BLaER1 (cell line): ENCODE data around the gene PPP1R13B.

Source experiments
- H3K27ac ChIP-seq: shearing (Covaris generic); formaldehyde crosslinking; 2 replicates; pipeline ENCODE4 v1.8.1; 2022
- H3K27me3 ChIP-seq: shearing (Covaris generic); formaldehyde crosslinking; 2 replicates; pipeline ENCODE4 v1.8.1; 2022
- H3K36me3 ChIP-seq: shearing (Covaris generic); formaldehyde crosslinking; 2 replicates; pipeline ENCODE4 v1.8.1; 2022
- H3K4me1 ChIP-seq: shearing (Covaris generic); formaldehyde crosslinking; 2 replicates; pipeline ENCODE4 v1.8.1; 2022
- H3K4me2 ChIP-seq: shearing (Covaris generic); formaldehyde crosslinking; 2 replicates; pipeline ENCODE4 v1.8.1; 2022
- H3K4me3 ChIP-seq: shearing (Covaris generic); formaldehyde crosslinking; 2 replicates; pipeline ENCODE4 v1.8.1; 2022
- H3K9ac ChIP-seq: shearing (Covaris generic); formaldehyde crosslinking; 2 replicates; pipeline ENCODE4 v1.8.1; 2022
- H3K9me3 ChIP-seq: shearing (Covaris generic); formaldehyde crosslinking; 2 replicates; pipeline ENCODE4 v1.8.1; 2022
- H4K20me1 ChIP-seq: shearing (Covaris generic); formaldehyde crosslinking; 2 replicates; pipeline ENCODE4 v1.8.1; 2022
- Cebpa-rat ChIP-seq: shearing (Covaris generic); IDR thresholded peaks from 2 replicates; pipeline ENCODE4 v1.8.1; 2022

Gene PPP1R13B

DNA sequence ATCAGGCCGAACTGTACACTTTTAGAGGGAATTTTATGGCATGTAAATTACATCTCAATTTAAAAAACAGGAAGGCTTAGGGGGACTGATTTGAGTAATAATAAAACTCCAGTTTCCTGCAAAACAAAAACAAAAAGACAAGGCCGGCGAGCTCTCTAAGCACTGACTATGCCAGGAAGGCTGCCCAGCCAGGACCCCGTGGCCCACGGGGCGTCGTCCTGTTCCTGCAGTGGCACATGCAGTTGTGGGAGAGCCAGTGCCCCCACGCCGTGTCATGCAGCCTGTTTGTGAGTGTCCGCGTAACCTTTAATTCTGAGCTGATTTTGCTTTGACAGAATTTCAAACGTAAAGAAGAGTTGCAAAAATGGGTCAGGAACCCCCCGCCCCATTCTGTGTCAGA is 142.7 kb downstream of the PPP1R13B start:
- TF ChIP-seq Cebpa-rat, result no peak
- Histone ChIP-seq H4K20me1 (peaks cover 86% of the 10 kb centered on the region), H3K4me2 (no peak overlapping the region), H3K27me3 (no peaks in the 10 kb centered on the region), H3K4me1 (peaks cover 27% of the 10 kb centered on the region), H3K4me3 (no peak overlapping the region), H3K9ac (no peak overlapping the region), H3K9me3 (no peaks in the 10 kb centered on the region), H3K36me3 (peaks cover 100% of the 10 kb centered on the region), H3K27ac (no peak overlapping the region)

DNA sequence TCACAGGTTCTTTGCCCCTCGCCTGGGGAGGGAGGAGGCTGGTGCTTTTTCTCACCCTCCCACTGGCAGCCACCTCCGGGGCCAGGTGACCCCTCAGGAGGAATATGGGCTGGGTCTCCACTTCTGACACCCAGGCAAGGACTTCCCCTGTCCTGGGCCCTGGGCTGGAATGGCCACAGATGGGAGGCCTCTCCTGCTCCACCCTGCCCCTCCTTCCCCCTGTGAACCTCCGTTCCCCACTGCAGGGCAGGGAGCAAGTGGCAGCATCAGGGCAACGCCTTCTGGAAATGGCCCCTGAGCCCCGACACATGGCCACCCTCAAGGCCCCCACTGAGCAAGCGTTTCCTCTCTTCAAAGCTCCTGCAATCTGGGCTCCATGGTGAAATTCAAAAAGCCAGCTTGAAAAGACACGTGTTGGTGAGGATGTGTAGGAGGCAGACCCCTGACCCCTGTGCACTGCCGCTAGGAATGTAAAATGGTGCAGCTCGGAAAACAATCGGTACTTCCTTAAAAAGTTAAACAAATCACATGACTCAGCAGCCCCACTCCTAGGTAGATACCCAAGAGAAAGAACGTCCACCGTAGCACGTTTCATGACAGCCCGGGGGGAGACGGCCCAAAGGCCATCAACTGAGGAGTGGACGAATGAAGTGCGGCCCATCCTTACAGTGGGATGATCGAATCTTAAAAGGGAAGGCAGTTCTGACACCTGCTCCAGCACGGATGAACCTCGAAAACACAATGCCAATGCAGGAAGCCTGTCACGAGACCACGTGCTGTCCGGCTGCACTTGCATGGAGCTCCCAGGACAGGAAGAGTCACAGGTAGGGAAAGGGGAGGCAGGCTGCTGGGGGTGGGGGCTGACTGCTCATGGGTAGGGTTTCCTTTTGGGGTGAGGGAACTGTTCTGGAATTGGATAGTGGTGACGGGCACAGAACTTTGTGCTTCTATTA is 143.7 kb downstream of the PPP1R13B start:
- no peak for TF ChIP-seq Cebpa-rat
- Histone ChIP-seq H3K27ac (no peak overlapping the region), H3K9ac (no peak overlapping the region), H3K36me3 (peaks cover 100% of the 10 kb centered on the region), H3K4me2 (no peak overlapping the region), H3K9me3 (no peaks in the 10 kb centered on the region), H3K4me3 (no peak overlapping the region), H3K27me3 (no peaks in the 10 kb centered on the region), H3K4me1 (peaks cover 35% of the 10 kb centered on the region), H4K20me1 (peaks cover 86% of the 10 kb centered on the region)

DNA sequence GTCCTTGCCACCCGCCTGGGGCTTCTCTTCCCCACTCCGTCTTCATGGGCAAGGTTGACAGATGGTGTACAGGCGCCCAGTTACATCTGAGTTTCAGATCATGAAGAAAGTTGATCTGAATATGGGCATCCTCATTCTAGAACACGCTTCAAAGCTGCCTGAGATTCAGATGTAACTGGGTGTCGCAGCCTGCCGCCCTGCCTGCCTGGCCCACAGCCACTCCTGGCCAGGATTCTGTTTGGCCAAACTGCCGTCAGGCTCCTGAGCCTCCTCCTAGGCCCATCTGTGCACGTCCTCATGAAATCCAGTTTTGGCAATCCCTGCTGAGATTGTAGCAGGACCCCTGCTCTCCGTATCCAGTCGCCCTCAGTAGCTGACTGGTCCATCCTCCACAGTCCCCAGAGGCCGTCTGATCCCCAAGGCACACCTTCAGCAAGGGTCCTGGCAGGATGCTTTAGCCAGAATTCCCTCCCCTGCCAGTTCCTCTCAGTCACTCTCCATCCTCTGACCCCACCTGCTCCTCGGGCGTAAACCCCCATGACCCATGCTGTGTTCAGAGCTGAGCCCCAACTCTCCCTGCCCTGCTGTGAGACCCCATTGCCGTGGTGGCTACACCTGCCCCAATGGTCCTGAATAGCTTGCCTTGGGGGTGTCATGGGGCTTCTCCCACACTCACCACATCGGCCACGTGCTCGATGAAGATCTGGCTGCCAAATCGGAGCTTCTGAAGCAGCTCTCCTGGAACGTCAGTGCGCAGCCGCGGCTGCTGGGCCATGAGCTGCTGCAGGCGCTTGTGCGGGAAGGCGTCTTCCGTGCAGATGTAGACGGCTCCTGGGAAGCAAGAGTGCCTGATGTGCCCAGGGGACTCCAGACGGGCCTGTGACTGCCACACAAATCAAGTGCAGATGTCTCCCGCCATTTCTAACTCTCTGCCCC is 144.6 kb downstream of the PPP1R13B start:
- Histone ChIP-seq H3K4me1 (peaks cover 45% of the 10 kb centered on the region), H3K4me2 (no peak overlapping the region), H3K4me3 (no peak overlapping the region), H3K27ac (no peak overlapping the region), H3K27me3 (no peaks in the 10 kb centered on the region), H4K20me1 (peaks cover 89% of the 10 kb centered on the region), H3K36me3 (peaks cover 100% of the 10 kb centered on the region), H3K9ac (no peak overlapping the region), H3K9me3 (no peaks in the 10 kb centered on the region)
- TF ChIP-seq Cebpa-rat, result no peak

DNA sequence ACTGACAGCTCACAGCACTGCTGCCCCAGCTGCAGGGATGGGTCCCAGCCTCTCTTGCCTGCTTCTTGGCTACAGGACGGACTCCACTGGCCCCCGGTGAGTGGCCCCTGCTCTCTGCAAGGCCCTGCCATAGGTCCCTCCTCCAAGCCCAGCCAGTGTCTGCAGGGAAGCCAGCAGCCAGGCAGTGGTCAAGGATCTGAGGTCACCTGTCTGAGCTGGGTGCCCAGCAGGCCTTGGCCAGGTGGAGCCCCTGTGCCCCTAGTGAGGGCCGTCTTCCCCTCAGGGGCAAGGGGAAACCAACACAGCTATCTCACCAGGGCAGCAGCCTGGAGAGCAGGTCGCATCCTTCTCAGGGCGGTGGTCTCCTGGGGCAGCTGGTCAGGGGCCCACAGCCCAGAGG is 145.3 kb downstream of the PPP1R13B start:
- H3K4me2 ChIP-seq, result peak overlapping the region; percentile 42
- no peak overlapping the region for H3K9ac ChIP-seq
- H3K4me1 ChIP-seq, result peaks cover 51% of the 10 kb centered on the region
- no peak for TF ChIP-seq Cebpa-rat
- H3K9me3 ChIP-seq, result no peaks in the 10 kb centered on the region
- peaks cover 99% of the 10 kb centered on the region for H3K36me3 ChIP-seq
- H3K27ac ChIP-seq, result no peak overlapping the region
- H4K20me1 ChIP-seq, result peaks cover 89% of the 10 kb centered on the region
- H3K4me3 ChIP-seq, result no peak overlapping the region
- H3K27me3 ChIP-seq, result no peaks in the 10 kb centered on the region

- H3K4me3 ChIP-seq, result no peak overlapping the region
- no peak for TF ChIP-seq Cebpa-rat
- no peak overlapping the region for H3K9ac ChIP-seq
- H3K36me3 ChIP-seq, result peaks cover 92% of the 10 kb centered on the region
- H4K20me1 ChIP-seq, result peaks cover 89% of the 10 kb centered on the region
- H3K27ac ChIP-seq, result peak overlapping the region; percentile 31
- H3K9me3 ChIP-seq, result no peaks in the 10 kb centered on the region
- H3K4me2 ChIP-seq, result peak overlapping the region; percentile 42
- H3K27me3 ChIP-seq, result no peaks in the 10 kb centered on the region
- peaks cover 63% of the 10 kb centered on the region for H3K4me1 ChIP-seq
These were observed 146.5 kb downstream of the PPP1R13B start for GRCh38 chr14:103700753-103701490.

GRCh38 chr14:103699901-103700752 is 147.2 kb downstream of the PPP1R13B start:
- peaks cover 90% of the 10 kb centered on the region for H4K20me1 ChIP-seq
- H3K9ac ChIP-seq, result peak overlapping the region; percentile 34; the same call in 1 of the 2 replicates
- no peak for TF ChIP-seq Cebpa-rat
- peak overlapping the region; percentile 42; the same call in 1 of the 2 replicates for H3K4me2 ChIP-seq
- no peaks in the 10 kb centered on the region for H3K9me3 ChIP-seq
- H3K4me1 ChIP-seq, result peaks cover 71% of the 10 kb centered on the region
- H3K27me3 ChIP-seq, result no peaks in the 10 kb centered on the region
- peak overlapping the region; percentile 31 for H3K27ac ChIP-seq
- H3K36me3 ChIP-seq, result peaks cover 84% of the 10 kb centered on the region
- no peak overlapping the region for H3K4me3 ChIP-seq

GRCh38 chr14:103699261-103699661 is 148.1 kb downstream of the PPP1R13B start:
- no peak overlapping the region for H3K4me2 ChIP-seq
- no peak overlapping the region for H3K4me3 ChIP-seq
- no peaks in the 10 kb centered on the region for H3K27me3 ChIP-seq
- H3K27ac ChIP-seq, result no peak overlapping the region
- no peaks in the 10 kb centered on the region for H3K9me3 ChIP-seq
- peaks cover 82% of the 10 kb centered on the region for H3K36me3 ChIP-seq
- peaks cover 94% of the 10 kb centered on the region for H4K20me1 ChIP-seq
- TF ChIP-seq Cebpa-rat, result no peak
- peaks cover 79% of the 10 kb centered on the region for H3K4me1 ChIP-seq
- H3K9ac ChIP-seq, result no peak overlapping the region

DNA sequence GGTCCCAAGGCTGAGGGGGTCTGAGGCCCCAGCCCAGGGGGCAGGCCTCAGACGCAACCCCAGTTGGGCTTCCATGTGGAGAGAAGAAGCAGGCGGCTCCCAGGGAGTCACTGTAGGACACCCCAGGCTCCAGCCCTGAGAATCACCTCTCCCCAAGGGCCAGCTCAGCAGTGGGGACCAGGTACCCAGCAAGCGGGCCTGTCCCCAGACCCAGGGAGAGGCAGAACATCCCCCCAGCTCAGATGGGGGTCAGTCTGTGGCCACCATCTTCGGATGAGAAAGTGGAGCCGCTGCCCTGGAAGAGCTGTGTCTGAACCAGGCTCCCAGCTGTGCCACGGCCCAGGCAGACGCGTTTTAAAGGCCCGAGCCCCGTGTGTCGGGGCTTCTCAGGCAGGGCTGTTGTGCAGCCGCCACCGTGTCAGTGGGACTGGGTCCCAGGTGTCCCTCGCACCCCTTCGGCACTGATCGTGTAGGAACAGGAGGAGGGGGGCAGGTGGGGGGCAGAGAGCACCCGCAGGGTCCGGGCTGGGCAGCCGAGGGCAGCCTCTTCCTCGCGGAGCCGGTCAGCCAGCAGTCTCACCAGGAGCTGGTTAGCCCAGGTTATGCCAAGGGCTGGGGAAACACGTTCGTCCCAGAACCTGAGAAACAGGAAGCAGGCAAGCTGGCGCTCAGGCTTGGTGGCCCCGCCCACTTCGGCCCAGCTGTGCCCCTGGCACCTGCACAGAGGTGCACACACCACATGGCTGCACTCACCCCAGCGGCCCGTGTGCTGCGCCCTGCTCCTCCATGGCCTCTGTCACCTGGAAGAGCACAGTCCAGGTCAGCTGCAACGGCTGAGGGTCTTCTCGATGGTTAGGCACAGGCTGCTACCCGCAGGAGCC is 148.8 kb downstream of the PPP1R13B start:
- Histone ChIP-seq H4K20me1 (peaks cover 99% of the 10 kb centered on the region), H3K36me3 (peaks cover 82% of the 10 kb centered on the region), H3K9ac (peak overlapping the region; percentile 38), H3K4me3 (no peak overlapping the region), H3K27ac (peak overlapping the region; percentile 64), H3K4me2 (peak overlapping the region; percentile 5; the same call in 1 of the 2 replicates), H3K9me3 (no peaks in the 10 kb centered on the region), H3K4me1 (peaks cover 86% of the 10 kb centered on the region), H3K27me3 (no peaks in the 10 kb centered on the region)
- no peak for TF ChIP-seq Cebpa-rat
